Heart left ventricle (tissue), 13 donors: ENCODE measurements around the gene ZNF784.

ENCODE experiments used
- POLR2A ChIP-seq, 2 donors: fragments of 450-650 bp; IDR thresholded peaks; one replicate each; pipeline ENCODE4 v1.6.1; 2017; ENCODE audit warnings: antibody characterized with exemption in 2 of 2, mild to moderate bottlenecking in 2 of 2, moderate library complexity in 2 of 2
- TF ChIP-seq, protein P1 (sequence below), 12 donors: fragments of 200-600 bp; sonication (generic) in 4 of 12; IDR thresholded peaks; one replicate each; pipeline versions ENCODE4 v1.5.0 to v1.8.0; 2018 to 2022; ENCODE audit warnings: antibody characterized with exemption in 12 of 12, mild to moderate bottlenecking in 5 of 12
- donor health status: ischemic (EF 13 %, LVEDD 7.1; RV severe dilation, severe dysfunction).
- donor health status: DM: no; HTN: yes; CAD: no.
- donor health status: DM: no; HTN: no; CAD: no.
- donor health status: ischemic (EF 25% LVEDD 6.9; RV normal size, moderate dysfunction).
- donor health status: ischemic (EF 25% LVEDD 5.7; RV mildly dilated, moderate dysfunction).
- donor health status: ischemic (EF 35%, LVEDD 5.7; RV mildly dilated, moderate dysfunction).
- donor health status: nonischemic (EF 11% LVEDD 7.7; RV severe dilation, severe dysfunction).
- donor health status: DM: yes; HTN: yes; CAD: no.
- donor health status: PGD.
- donor health status: ischemic (EF 29% LVEDD 5.4; RV normal size, mild dysfunction).
- donor health status: nonischemic (EF 23%, LVEDD 6.1; RV moderate dilation, normal function).

DNA sequence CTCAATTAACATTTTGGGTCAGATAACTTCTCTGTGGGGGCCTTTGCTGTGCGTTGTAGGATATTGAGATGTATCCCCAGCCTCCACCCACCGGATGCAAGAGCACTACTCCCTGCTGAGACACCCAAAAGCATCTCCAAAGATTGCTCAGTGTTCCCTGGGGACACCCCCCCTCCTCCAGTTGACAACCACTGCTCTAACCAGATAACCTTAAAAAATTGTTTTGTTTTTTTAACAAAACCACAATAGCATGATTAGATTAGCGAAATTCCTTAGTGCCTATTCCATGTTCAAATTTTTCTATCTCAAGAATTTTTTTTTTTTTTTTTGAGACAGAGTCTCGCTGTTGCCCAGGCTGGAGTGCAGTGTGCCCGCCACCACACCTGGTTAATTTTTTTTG is 48.1 kb upstream of the ZNF784 start:
- TF ChIP-seq, protein P1, sequence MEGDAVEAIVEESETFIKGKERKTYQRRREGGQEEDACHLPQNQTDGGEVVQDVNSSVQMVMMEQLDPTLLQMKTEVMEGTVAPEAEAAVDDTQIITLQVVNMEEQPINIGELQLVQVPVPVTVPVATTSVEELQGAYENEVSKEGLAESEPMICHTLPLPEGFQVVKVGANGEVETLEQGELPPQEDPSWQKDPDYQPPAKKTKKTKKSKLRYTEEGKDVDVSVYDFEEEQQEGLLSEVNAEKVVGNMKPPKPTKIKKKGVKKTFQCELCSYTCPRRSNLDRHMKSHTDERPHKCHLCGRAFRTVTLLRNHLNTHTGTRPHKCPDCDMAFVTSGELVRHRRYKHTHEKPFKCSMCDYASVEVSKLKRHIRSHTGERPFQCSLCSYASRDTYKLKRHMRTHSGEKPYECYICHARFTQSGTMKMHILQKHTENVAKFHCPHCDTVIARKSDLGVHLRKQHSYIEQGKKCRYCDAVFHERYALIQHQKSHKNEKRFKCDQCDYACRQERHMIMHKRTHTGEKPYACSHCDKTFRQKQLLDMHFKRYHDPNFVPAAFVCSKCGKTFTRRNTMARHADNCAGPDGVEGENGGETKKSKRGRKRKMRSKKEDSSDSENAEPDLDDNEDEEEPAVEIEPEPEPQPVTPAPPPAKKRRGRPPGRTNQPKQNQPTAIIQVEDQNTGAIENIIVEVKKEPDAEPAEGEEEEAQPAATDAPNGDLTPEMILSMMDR (IDR thresholded peaks at IDR 0.05), result no peak
- TF ChIP-seq POLR2A (IDR thresholded peaks at IDR 0.05), result no peak
